Nephron (organoid): ENCODE data around the gene CARD14.

Source experiments
- H3K27ac Mint-ChIP-seq, 3 experiments: 2 replicates each; pipeline ENCODE4 v1.8.0; 2020; ENCODE audit warnings: mixed read lengths in 3 of 3, mild to moderate bottlenecking in 2 of 3, moderate library complexity in 1 of 3
- H3K27me3 Mint-ChIP-seq: 2 replicates; pipeline ENCODE4 v1.8.0; 2021; ENCODE audit warnings: low read depth, mild to moderate bottlenecking, moderate library complexity, mixed read lengths
- H3K36me3 Mint-ChIP-seq: 2 replicates; pipeline ENCODE4 v1.8.0; 2020; ENCODE audit warnings: low read depth, mixed read lengths
- H3K4me1 Mint-ChIP-seq: 2 replicates; pipeline ENCODE4 v1.8.0; 2020; ENCODE audit warnings: mixed read lengths
- H3K4me3 Mint-ChIP-seq, 3 experiments: 2 replicates each; pipeline ENCODE4 v1.8.0; 2020; ENCODE audit warnings: mild to moderate bottlenecking in 3 of 3, mixed read lengths in 3 of 3, moderate library complexity in 2 of 3
- H3K9me3 Mint-ChIP-seq: 2 replicates; pipeline ENCODE4 v1.8.0; 2020; ENCODE audit warnings: mixed read lengths
- CTCF ChIP-seq, 3 experiments: fragments of 200-600 bp; sonication (generic); IDR thresholded peaks; one replicate each; pipeline ENCODE4 v1.5.0; 2021; ENCODE audit warnings: antibody characterized with exemption in 3 of 3; ENCODE audit not compliant: unreplicated experiment in 3 of 3

CARD14 gene

GRCh38 chr17:80219013-80219762, 49.4 kb downstream of the CARD14 start:
- Mint-ChIP-seq H3K36me3 (peaks cover 17% of the 10 kb centered on the region), H3K9me3 (no peaks in the 10 kb centered on the region), H3K27me3 (no peaks in the 10 kb centered on the region), H3K4me3 (peak overlapping the region; percentile 91 to 94 (median 91)), H3K4me1 (peaks cover 10% of the 10 kb centered on the region), H3K27ac (peak overlapping the region; percentile 76 to 96 (median 94))
- no peak for TF ChIP-seq CTCF (IDR thresholded peaks at IDR 0.05; ENCODE audit: unreplicated experiment in 3 of 3)

DNA sequence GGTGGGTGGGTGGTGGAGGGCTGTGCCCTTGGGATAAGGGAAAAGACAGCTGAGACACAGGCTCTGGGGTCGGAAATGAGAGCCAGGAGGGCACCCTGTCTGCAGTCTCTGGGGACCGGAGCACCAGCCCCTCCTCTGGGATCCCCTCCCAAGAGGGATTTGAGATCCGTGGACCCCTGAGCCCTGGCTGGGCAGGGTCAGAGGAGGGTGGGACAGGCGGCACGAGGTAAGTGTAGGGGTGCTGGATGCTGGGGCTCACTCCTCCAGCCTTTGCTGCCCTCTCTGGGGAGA, 49.9 kb downstream of the CARD14 start:
- TF ChIP-seq CTCF (IDR thresholded peaks at IDR 0.05; ENCODE audit: unreplicated experiment in 3 of 3), result no peak
- H3K27me3 Mint-ChIP-seq, result no peaks in the 10 kb centered on the region
- H3K36me3 Mint-ChIP-seq, result peaks cover 19% of the 10 kb centered on the region
- H3K9me3 Mint-ChIP-seq, result no peaks in the 10 kb centered on the region
- H3K4me3 Mint-ChIP-seq, result peak overlapping the region; percentile 91 to 94 (median 91)
- peaks cover 10% of the 10 kb centered on the region for H3K4me1 Mint-ChIP-seq
- peak overlapping the region; percentile 76 to 96 (median 94) for H3K27ac Mint-ChIP-seq

DNA sequence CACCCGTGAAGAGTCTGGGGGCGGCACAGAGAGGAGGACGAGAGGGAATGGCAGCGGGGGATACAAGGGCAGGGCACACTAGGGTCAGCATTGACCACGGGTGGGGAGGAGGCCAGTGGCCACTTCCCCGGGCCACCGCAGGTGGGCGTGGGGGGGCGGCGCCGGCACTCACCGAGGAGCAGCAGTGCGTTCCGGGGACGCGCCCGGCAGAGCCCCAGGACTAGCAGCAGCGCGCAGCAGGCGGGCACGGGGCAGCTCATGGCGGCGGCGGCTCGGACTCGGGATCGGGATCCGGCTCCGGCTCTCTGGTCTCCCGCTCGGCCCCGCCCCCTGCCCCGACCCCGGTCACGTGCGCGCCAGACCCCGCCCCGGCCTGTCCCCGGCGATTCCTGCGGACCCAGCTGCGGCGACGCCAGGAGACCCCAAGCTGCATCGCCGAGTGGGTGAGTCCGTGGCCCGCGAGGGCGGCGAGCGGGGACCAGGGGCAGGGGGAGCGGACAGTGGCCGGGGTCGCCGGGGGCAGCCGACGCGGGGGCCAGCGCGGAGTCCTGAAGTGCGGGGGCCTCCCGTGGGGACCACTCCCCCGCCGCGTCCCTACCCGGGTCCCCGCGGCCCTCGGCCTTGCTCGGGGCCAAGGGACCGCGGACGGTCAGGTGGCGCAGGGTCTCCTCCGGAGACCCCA, 50.4 kb downstream of the CARD14 start, which contains the start of the genes SGSH and SLC26A11:
Gene SGSH (minus strand): TSS at position 280 of the 682 bp plus-strand sequence. CDS start 20 bp downstream, at position 260.
Gene SLC26A11 (plus strand): TSS at position 374 of the 682 bp plus-strand sequence. CDS start 1,134 bp downstream, outside the sequence.
- H3K27ac Mint-ChIP-seq, result peak within 1 kb of the TSS; percentile 76 to 96 (median 94)
- H3K4me3 Mint-ChIP-seq, result peak within 1 kb of the TSS; percentile 91 to 94 (median 91)
- H3K4me1 Mint-ChIP-seq, result peaks cover 10% of the 10 kb centered on the region
- no peaks in the 10 kb centered on the region for H3K9me3 Mint-ChIP-seq
- TF ChIP-seq CTCF (IDR thresholded peaks at IDR 0.05; ENCODE audit: unreplicated experiment in 3 of 3), result no peak
- H3K27me3 Mint-ChIP-seq, result no peaks in the 10 kb centered on the region
- H3K36me3 Mint-ChIP-seq, result peaks cover 19% of the 10 kb centered on the region

DNA sequence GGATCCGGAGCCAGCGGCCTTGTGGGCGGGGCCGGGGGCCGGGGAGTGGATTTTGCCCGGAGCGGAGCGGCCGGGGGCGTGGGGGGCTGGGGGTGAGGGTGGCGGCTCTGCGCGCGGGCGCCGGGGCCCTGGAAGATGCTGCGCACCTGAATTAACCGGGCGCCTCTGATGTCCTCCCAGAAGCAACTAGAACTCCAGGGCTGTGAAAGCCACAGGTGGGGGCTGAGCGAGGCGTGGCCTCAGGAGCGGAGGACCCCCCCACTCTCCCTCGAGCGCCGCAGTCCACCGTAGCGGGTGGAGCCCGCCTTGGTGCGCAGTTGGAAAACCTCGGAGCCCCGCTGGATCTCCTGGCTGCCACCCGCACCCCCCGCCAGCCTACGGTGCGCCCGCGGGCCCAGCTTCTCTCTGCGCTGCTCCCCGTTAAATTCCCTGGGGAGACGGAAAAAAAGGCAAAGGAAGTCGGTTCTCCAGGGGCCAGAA, 50.9 kb downstream of the CARD14 start:
- peaks cover 17% of the 10 kb centered on the region for H3K36me3 Mint-ChIP-seq
- H3K4me3 Mint-ChIP-seq, result peak overlapping the region; percentile 88 to 91 (median 89)
- H3K27ac Mint-ChIP-seq, result peak overlapping the region in 2 of 3 experiments; percentile 59 to 75
- no peak for TF ChIP-seq CTCF (IDR thresholded peaks at IDR 0.05; ENCODE audit: unreplicated experiment in 3 of 3)
- H3K9me3 Mint-ChIP-seq, result no peaks in the 10 kb centered on the region
- no peaks in the 10 kb centered on the region for H3K27me3 Mint-ChIP-seq
- H3K4me1 Mint-ChIP-seq, result peaks cover 10% of the 10 kb centered on the region

- no peaks in the 10 kb centered on the region for H3K27me3 Mint-ChIP-seq
- H3K27ac Mint-ChIP-seq, result peak overlapping the region in 2 of 3 experiments; percentile 59 to 75
- no peak for TF ChIP-seq CTCF (IDR thresholded peaks at IDR 0.05; ENCODE audit: unreplicated experiment in 3 of 3)
- peak overlapping the region; percentile 88 to 91 (median 89) for H3K4me3 Mint-ChIP-seq
- H3K4me1 Mint-ChIP-seq, result peaks cover 10% of the 10 kb centered on the region
- peaks cover 13% of the 10 kb centered on the region for H3K36me3 Mint-ChIP-seq
- no peaks in the 10 kb centered on the region for H3K9me3 Mint-ChIP-seq
Observed at GRCh38 chr17:80221351-80222105, 51.7 kb downstream of the CARD14 start.
